Measurements from ENCODE around the gene N4BP2L2. TPM values are rescaled to one million over a fixed set of nuclear protein-coding genes. Genes with fewer than 3 reads are reported as not detected.

N4BP2L2 gene
- polyA plus RNA-seq, 1 donor from 2014 or later = 317 TPM

DNA sequence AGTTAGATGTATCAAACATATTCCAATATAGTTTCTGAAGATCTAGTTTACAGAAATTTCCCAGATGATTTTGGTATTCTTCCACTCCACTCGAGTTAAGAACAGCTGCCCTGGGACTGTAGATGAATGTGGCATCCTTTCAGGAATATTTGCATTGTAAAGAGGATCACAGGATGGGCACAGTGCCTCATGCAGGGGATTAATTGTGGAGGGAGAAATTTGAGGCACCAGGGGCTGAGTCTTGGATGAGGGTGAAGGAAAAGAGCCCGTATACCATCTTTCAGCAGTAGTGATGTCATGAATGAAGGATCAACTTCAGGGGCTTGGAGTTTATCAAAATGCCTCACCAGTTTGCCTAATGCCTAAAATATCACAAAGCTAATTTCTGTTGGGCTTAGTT lies 43.7 kb upstream of the N4BP2L2 start:
- no peaks in the 10 kb centered on the region for H3K27me3 ChIP-seq (ENCODE audit: insufficient read depth, low read depth, low read length)
- no peaks in the 10 kb centered on the region for H3F3A ChIP-seq (ENCODE audit: insufficient read depth, low read length, poor library complexity, severe bottlenecking)
- no peak overlapping the region for H3K27ac ChIP-seq (ENCODE audit: low read length)
- H2AFZ ChIP-seq (ENCODE audit: low read depth, low read length) = no peak overlapping the region
- no peak overlapping the region for H3K9ac ChIP-seq (ENCODE audit: low read length)
- H3K4me2 ChIP-seq (ENCODE audit: low read length) = no peak overlapping the region
- no peaks in the 10 kb centered on the region for H3K9me2 ChIP-seq (ENCODE audit: insufficient read depth, low read length)
- TF ChIP-seq TAF1 (IDR thresholded peaks at IDR 0.05; ENCODE audit: low read depth) (no peak), POLR2AphosphoS5 (IDR thresholded peaks at IDR 0.05) (no peak), SMC3 (conservative IDR thresholded peaks at IDR 0.05; ENCODE audit: poor library complexity) (no peak), EZH2 (IDR thresholded peaks at IDR 0.05; ENCODE audit: borderline replicate concordance, insufficient read depth, low read length, poor library complexity, severe bottlenecking) (no peak), EP300 (conservative IDR thresholded peaks at IDR 0.05; ENCODE audit: poor library complexity, severe bottlenecking) (no peak), MXI1 (conservative IDR thresholded peaks at IDR 0.05; ENCODE audit: poor library complexity, severe bottlenecking) (no peak)
- H3K9me3 ChIP-seq (ENCODE audit: low read length) = no peaks in the 10 kb centered on the region
- no peak overlapping the region for H3K4me3 ChIP-seq (ENCODE audit: low read length)
- H4K20me1 ChIP-seq (ENCODE audit: insufficient read depth) = no peaks in the 10 kb centered on the region
- H3K36me3 ChIP-seq (ENCODE audit: insufficient read depth, low read length) = no peaks in the 10 kb centered on the region
- H3K79me2 ChIP-seq (replicated peaks; ENCODE audit: insufficient read depth, low read length) = peaks cover under 1% of the 10 kb centered on the region

- H3K27me3 ChIP-seq (ENCODE audit: insufficient read depth, low read depth, low read length) = no peaks in the 10 kb centered on the region
- TF ChIP-seq TAF1 (IDR thresholded peaks at IDR 0.05; ENCODE audit: low read depth) (no peak), SMC3 (conservative IDR thresholded peaks at IDR 0.05; ENCODE audit: poor library complexity) (peak; percentile 77), EZH2 (IDR thresholded peaks at IDR 0.05; ENCODE audit: borderline replicate concordance, insufficient read depth, low read length, poor library complexity, severe bottlenecking) (no peak), MXI1 (conservative IDR thresholded peaks at IDR 0.05; ENCODE audit: poor library complexity, severe bottlenecking) (no peak), RAD21 (conservative IDR thresholded peaks at IDR 0.05) (peak; percentile 65), EP300 (conservative IDR thresholded peaks at IDR 0.05; ENCODE audit: poor library complexity, severe bottlenecking) (no peak), POLR2AphosphoS5 (IDR thresholded peaks at IDR 0.05) (no peak), CTCF (IDR thresholded peaks at IDR 0.05; ENCODE audit: poor library complexity, severe bottlenecking) (peak; percentile 70)
- TF ChIP-seq, protein P1, sequence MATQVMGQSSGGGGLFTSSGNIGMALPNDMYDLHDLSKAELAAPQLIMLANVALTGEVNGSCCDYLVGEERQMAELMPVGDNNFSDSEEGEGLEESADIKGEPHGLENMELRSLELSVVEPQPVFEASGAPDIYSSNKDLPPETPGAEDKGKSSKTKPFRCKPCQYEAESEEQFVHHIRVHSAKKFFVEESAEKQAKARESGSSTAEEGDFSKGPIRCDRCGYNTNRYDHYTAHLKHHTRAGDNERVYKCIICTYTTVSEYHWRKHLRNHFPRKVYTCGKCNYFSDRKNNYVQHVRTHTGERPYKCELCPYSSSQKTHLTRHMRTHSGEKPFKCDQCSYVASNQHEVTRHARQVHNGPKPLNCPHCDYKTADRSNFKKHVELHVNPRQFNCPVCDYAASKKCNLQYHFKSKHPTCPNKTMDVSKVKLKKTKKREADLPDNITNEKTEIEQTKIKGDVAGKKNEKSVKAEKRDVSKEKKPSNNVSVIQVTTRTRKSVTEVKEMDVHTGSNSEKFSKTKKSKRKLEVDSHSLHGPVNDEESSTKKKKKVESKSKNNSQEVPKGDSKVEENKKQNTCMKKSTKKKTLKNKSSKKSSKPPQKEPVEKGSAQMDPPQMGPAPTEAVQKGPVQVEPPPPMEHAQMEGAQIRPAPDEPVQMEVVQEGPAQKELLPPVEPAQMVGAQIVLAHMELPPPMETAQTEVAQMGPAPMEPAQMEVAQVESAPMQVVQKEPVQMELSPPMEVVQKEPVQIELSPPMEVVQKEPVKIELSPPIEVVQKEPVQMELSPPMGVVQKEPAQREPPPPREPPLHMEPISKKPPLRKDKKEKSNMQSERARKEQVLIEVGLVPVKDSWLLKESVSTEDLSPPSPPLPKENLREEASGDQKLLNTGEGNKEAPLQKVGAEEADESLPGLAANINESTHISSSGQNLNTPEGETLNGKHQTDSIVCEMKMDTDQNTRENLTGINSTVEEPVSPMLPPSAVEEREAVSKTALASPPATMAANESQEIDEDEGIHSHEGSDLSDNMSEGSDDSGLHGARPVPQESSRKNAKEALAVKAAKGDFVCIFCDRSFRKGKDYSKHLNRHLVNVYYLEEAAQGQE (IDR thresholded peaks at IDR 0.05; ENCODE audit: borderline replicate concordance) = no peak
- H3K9me3 ChIP-seq (ENCODE audit: low read length) = no peaks in the 10 kb centered on the region
Measured at GRCh38 chr13:32581177-32581786, 42.7 kb upstream of the N4BP2L2 start.

More at GRCh38 chr13:32581177-32581786, 42.7 kb upstream of the N4BP2L2 start:
- Histone ChIP-seq H3F3A (ENCODE audit: insufficient read depth, low read length, poor library complexity, severe bottlenecking) (no peaks in the 10 kb centered on the region), H3K9ac (ENCODE audit: low read length) (no peak overlapping the region), H3K36me3 (ENCODE audit: insufficient read depth, low read length) (no peaks in the 10 kb centered on the region), H2AFZ (ENCODE audit: low read depth, low read length) (no peak overlapping the region), H3K9me2 (ENCODE audit: insufficient read depth, low read length) (no peaks in the 10 kb centered on the region), H3K4me2 (ENCODE audit: low read length) (no peak overlapping the region), H3K27ac (ENCODE audit: low read length) (no peak overlapping the region), H3K4me3 (ENCODE audit: low read length) (no peak overlapping the region), H3K79me2 (replicated peaks; ENCODE audit: insufficient read depth, low read length) (no peaks in the 10 kb centered on the region), H4K20me1 (ENCODE audit: insufficient read depth) (no peaks in the 10 kb centered on the region)

Data from neural cell (in vitro differentiated cells).